HG02884 (cell line): ENCODE results near the gene TNFAIP1.
A peak's percentile ranks its signal among the peaks of the same experiment; 100 is the strongest.

Experiments used
- ATAC-seq: cut with Tn5 transposase; IDR thresholded peaks from one replicate; pipeline ENCODE4 v1.9.1; 2021; ENCODE audit warnings: mild to moderate bottlenecking, moderate library complexity; ENCODE audit not compliant: unreplicated experiment

Gene TNFAIP1

DNA sequence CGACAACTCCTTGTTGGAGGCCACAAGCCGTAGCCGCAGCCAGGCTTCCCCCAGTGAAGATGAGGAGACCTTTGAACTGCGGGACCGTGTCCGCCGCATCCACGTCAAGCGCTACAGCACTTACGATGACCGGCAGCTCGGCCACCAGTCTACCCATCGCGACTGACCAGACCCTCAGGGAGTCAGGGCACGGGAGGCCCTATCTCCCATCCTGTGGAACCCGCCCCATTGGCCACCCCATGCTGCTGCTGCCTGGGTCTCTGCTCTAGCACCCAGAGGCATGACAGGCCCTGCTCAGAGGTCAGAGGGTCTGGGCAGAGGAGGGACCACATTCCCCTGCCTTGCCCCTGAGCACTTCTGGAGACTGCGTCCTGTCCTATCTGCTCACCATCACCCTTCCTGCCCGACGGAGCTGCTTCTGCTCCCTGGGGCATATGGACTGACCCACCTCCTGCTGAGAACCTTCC is 8.9 kb downstream of the TNFAIP1 start:
- no peak for ATAC-seq

DNA sequence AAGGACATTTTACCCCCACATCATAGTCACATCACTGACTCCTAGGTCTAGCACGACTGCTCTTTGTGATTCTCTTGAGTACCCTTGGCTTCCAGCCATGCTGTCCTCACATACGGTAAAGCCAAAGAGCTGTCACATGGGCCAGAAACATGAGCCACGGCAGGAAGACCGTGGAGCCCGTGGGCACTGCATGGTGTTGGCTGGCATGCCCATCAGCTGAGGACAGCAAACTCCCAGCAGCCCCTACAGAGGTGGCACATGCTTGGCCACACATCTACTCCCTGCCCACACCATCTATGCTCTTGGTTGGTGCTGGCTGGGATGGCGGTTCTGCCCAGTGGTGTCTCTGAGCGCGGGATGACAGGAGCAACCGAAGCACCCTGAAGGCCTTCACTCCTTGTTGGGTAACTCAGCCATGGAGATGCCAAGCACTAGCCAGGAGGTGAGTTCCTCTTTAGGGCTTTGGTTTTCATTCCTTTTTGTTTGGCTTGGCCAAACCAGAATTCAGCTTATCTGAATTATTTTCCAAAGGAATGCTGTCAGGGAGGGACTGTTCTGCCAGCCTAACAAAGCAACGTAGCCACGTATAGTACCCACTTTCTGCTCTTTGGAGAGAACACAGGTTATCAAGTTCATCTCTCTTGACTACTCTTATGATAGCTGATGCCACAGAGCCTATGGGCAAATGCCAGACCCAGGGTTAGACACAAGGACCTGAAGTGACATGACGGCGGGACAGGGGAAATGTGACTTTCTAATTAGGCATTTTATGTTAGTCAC is 10.0 kb downstream of the TNFAIP1 start:
- ATAC-seq: no peak

DNA sequence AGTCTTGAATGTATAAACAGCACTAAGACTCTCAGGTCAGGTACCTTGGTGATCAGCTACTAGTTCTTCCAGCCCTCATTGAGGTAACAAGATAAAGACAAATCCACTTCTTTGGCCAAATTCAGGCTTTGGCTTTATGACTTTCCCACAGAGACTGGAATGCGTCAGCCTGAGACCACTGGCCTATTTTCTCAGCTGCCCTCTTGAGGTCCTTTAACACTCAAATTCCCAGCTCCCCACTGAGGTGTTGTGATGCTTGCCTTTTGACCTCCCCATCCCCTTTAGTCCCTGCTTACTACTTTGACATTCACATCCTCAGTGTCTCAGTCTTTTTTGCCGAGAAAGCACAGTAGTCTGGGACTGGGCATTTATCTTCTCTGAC is 10.6 kb downstream of the TNFAIP1 start:
- ATAC-seq: no peak

DNA sequence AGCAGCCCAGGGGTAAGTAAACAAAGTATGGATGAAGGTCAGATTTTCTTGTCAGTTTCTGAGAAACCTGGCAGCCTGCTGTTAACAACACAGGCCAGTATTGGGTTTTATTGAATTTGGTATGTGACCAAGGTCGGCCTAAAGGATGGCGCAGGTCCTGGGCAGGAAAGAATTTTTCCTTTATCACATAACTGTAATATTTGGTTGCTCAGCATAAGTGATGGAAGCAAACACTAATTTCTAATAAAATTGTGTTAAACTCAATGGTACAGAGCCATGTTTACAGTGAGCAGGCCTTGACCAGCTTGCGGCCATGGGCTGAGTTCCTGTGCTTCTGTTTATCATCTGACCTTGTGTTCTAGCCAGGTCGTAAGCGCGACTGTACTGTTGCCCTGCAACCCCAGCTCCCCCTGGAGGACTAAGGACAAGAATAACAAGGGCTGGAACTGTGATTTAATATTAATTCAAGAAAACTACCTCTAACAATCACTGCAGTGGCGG is 11.2 kb downstream of the TNFAIP1 start:
- ATAC-seq: no peak

DNA sequence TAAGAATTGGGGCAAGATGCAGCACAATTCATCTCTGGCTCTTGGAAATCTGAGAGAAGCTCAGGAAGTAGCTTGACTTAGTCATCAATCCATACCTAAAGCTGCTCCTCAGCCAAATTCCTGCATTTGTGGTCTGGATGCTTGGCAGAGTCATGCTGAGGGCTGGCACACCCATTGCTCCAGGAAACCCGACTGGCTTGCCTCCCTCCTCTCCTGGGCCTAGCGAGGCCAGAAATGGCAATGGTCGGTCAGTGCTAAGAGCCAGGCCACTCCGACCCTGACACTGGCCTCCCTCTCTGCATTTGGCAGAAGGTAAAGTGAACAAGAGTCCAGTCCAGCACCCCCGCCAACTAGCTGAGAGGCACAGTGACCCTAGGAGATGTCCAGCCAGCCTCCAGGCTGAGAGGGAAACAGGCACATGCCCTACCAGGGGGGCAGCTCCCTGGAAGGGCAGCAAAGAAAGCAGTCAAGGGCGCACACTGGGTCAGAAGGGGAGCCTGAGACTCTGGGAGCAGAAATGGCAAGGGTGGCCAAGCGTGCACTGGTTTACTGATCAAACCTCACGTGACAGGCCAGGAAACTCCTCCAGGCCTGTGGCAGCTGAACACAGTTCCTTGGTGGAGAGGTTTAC is 11.8 kb downstream of the TNFAIP1 start:
- no peak for ATAC-seq

DNA sequence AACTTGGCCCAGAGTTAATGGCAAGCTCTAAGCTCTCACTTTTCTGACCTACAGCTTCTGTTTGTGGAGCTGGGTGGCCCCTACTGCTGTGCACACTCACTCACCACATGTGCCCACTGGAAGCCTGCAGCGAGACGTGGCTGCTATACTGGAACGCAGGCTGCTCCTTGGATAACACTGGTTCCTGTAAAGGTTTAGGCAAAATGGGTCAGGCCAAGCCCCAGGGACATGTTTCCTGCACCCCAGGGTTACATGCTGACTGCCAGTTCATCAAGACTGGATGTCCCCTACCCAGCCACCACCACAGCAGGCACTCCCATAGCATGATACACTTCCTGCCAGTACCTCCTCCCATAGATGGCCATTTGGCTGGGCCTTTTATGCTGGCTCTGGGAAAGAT is 13.4 kb downstream of the TNFAIP1 start:
- ATAC-seq: no peak

DNA sequence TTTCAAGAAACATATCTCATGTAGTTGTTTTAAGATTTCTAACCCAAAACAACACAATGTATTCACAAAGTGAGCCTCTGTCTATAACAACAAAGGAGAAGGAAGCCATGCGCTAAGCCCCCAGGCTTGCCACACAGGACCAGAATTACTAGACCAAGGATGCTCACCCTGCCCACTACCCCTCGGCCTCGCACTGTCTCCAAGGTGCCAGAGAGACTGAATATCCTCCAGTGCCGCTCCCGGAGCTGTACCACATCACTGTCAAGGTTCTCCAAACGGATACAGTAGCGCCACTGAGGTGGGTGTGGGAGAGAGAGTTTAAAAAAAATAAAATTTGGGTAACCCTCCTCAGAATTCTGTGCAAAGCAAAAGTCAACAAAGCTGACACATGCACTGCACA is 14.7 kb downstream of the TNFAIP1 start:
- no peak for ATAC-seq

DNA sequence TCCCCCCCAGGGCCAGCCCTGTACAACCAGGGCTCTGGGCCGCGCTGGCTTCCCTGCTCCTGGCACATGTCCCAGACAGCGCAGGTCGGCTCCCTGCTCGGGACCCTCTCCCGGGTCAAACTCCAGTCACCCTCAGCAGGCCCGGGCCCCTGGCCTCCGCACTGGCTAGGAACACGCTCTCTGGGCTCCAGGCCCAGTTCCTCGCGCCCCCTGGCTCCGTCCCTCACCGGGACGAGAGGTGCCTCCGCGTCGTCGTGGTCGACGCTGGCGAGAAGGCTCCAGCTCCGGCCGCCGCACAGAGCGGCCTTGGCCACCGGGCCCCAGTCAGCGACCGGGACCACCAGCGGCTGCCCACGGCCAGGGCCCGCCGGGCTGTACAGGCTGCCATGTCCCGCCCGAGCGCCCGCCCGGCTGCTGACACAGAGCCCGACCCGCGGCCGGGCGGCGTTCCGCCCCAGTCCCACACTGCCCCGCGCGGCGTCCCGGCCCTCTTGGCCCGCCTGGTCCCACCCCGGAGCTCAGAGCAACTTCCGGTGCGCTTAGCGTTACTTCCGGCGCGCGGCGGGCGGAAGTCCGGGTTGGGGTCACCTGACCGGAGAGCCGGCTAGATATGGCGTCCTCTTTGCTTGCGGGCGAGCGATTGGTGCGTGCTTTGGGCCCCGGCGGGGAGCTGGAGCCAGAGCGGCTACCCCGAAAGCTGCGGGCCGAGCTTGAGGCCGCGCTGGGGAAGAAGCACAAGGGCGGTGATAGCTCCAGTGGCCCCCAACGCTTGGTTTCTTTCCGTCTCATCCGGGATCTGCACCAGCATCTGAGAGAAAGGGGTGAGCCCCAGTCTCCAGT is 21.7 kb downstream of the TNFAIP1 start, which contains the start of gene POLDIP2:
TSS of gene POLDIP2 (minus strand) at position 467 of the 840 bp plus-strand sequence. CDS start at position 388, 79 bp downstream.
- ATAC-seq: peak; percentile 91

DNA sequence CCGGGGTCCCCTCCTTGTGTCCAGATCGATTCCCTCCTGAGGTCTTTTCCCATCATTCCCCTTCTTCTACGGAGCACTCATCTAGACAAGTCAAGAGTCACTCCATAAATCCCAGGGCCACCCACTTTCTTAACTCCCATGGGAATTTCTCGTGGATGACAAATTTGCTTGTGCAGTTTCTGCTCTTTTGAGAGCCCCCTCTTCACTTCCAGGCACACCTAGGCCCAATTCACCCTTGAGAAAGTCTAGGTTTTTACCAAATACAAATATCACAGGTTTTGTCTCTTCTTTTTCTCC is 22.3 kb downstream of the TNFAIP1 start:
- no peak for ATAC-seq

DNA sequence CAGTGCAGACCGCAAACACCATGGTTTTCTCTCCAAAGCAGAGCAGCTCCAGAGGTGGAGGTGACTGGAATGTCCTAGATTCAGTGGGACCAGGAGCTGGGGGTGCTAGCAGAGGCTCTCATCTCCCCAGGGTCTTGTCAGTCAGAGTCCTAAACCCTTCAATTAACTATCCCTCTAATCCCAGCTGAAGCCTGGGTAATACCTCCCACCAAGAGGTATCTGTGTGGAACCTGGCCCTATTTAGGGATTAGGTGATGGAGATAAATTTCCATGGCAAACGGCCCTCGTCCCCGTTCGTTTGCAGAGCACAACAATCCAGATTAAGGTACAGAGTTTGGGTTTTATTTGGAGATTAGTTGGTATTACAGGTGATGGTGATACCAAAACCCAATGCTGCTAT is 27.6 kb downstream of the TNFAIP1 start:
- no peak for ATAC-seq

DNA sequence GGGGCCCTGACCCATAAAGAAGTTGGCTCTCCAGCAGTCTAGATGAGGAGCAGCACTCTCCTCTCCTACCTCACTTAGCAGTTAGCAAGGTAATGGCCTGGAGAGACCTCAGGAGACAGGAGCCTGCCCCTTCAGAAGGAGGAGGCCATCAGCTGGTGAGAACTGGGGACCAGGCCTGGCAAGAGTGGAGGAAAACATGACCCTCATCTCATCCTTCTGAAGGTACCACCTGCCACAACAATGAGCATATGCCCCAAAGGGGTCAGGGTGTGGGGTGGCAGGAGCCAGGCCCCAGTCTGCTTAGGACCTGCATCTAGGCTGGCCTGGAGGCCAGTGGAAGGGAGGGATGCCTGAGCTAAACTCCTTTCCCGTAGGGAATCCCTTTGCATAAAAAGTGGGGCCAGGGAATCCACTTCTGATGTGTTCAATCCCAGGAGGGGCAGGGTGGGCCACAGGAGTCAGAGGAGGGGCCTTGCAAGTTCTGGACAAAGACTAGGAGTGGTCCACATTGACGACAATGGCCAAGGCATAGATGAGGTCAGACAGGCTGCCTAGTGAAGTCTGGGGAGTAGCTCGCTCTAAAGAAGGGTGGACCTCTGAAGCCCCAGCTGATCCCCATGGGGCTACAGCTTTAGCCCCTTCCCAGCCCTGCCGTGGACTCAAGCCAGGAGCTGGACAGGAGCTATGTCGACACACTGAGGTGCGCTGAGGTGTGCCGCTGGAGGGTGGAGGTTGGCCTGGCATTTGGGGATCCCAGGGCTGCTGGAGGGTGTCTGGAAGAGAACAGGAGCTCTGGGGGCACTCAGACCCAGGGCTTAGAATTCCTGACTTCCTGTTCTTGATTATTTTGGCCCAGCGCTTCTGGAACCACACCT is 28.5 kb downstream of the TNFAIP1 start:
- no peak for ATAC-seq

DNA sequence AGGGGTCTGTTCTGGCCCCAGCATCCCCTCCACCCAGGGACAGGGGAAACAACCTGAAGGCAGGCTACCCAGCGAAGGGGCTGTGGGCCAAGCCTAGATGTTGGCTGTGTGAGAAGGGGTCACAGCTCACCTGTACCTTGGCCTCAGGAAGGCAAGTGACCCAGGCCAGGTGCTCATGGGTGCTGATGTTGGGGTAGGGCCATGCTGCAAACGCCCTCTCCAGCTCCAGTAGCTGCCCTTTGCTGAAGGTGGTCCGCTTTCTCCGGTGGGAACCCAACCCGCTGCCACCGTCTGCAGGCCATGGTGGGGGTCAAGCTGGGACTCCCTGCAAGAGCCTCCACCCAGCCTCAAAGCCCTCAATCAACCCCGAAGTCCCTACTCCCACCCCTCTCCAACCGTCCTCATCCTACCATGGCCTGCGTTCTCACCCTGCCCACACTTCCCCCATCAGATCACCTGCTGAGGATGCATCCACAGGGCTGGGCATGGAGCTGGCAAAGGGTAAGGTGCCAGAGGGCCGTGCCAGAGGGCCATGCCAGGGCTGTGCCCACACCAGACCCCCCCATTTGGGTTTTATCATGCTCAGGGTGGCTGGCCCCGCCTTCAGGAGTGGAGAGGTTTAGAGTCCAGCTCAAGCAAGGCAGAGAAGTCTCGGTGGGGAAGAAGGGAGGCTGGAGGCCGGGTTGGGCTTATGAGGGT is 29.3 kb downstream of the TNFAIP1 start, which contains the start of gene SEBOX:
TSS of gene SEBOX (minus strand) at position 535 of the 699 bp plus-strand sequence. CDS start at position 487, 48 bp downstream.
- ATAC-seq: no peak

DNA sequence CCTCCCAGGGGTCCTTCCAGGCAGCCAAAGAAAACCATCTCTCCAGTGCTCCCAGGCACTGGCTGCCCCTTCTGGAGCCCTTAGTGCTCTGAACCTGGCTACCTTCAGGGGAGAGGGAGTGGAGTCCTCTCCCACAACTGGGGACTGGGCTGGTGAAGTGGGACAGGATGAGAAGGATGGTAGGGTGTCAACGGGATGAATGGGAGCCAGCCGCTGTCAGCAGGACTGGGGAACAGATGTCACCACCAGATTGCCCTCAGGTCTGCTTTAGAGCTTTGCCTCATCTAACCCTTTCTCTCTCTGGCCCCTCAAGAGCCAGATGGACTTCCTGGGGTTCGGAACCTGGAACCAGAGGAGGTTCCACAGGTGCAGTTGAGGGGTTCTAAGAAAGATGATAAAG is 29.9 kb downstream of the TNFAIP1 start:
- ATAC-seq: no peak

DNA sequence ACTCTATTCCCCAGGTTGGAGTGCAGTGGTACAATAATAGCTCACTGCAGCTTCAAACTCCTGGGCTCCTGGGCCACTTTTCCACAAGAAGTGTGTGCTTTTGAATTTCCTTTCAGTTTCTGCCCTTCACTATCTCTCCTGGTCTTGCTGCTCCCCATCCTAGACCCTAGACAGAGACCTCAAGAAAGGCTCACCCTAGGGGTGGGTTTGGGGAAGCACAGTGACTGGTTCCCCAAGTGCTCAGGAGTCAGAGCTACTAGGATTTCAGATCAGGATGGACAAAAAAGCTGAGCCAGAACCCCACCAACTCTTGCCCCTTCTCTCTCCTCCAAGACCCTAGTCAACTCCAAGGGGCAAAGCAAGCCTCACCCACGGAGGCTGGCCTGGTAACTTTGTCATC is 31.0 kb downstream of the TNFAIP1 start:
- ATAC-seq: no peak

DNA sequence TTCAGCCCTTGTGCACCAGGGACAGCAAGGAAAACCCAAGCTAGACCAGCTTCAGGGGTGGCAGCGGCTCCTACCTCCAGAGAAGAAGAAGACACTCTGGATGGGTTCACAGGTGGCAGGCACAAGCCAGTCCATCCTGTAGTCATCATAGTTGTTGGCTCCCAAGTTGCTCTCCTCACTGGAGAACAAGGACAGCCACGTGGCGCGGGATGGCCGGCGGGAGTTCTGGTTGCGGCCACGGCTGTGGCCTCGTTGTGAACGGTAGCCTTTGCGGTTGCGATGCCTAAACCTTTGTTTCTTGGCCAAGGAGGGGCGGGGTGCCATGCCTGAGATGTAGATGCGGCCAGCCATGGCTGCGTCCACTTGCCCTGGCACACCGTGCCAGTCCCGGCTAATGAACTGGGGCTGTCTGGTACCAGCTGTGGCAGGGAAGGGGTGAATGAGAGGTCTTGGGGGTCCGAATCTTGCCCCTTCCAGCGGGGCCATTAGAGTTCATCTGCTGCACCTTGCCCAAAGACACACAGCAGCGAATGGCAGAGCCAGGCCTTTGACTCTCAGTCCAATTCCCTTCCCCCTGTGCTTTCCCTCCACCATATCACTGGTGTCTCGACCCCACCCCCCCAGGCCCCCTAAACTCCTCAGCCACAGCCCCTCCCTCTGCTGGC is 32.2 kb downstream of the TNFAIP1 start:
- ATAC-seq: no peak

DNA sequence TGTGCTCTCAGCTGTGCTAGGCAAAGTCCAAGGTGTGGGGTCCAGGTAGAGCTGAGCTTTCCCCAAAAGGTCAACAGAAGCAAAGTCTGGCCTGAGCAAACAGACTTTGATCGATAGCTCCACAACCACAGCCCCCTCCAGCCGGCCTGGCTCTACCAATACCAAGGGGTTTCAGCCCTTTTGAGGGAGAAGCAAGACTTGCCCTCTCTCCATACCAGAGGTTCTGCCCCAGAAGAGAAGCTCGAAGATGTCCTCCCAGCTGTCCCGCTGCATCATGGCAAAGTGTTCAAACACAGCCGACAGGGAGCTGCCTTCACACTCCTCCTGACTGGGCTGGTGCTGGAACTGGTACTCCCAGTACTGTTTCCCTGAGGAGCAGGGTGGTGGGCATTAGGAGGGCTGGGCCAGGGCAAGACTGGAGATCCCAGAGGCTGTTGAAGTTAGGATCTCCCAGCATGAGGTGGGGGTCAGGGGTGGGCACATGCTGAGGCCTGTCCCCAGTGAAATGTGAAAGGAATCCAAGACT is 32.8 kb downstream of the TNFAIP1 start:
- no peak for ATAC-seq

DNA sequence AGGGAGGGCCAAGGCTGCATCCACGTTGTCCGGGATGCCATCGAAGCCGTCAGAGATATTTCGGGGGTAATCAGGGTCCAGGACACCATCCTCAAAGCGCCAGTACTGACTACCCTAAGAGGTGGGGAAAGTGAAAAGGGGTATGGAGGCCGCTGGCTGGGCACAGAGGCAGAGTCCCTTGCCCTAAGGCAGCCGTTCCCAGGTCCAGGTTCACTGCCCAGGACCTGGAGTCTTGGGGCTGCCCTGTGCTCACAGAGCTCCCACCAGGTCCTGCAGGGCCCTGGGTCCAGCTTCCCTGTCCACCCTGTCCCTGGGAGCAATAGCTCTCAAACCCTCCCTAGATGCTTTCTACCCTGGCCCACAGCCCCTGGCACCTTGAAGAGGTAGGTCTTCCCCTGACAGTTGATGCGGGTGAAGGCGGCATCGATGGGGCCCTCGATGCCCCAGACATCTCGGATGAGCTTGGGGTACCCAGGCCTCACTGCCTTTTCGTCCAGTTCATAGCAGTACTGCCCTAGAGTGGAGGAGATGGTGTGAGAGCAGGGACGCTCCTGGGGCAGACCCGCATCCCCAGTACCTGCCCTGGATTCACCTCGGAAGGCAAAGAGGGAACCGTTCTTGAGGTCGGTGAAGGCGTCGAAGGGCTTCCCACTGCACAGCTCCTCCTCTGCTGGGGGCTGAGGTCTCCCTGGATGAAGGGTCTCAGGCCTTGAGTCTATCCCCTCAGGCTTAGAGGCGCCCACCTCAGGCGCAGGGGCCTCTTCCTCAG is 33.5 kb downstream of the TNFAIP1 start:
- ATAC-seq: no peak

DNA sequence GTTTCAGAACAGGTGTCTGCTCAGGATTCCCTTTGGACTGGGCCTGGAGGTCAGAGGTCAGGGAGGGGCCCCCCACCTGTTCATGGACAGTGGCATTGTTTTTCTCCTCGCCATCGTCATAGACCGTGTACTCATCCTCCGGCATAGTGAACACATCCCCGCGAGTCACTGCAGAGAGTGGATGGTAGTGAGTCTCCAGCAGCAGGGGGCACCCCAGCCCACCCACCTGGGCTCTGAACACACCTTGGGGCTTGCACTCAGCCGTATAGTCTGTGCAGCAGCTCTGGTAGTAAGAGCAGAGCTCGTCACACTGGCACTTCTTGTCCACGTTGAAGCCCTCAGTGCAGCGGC is 34.1 kb downstream of the TNFAIP1 start:
- ATAC-seq: no peak
